Upper lobe of right lung (tissue), 1 donor: ENCODE measurements around the gene SREK1IP1. TPM values are rescaled to one million over a fixed set of nuclear protein-coding genes. Genes with fewer than 3 reads are reported as not detected.

Experiments used
- total RNA-seq: library from RNA; stranded (reverse); fragmentation: NEBNext Ultra II Directional; extraction: Animal tissue kit (Norgen Biotek cat#: 25700); gene quantifications from one replicate; pipeline ENCODE4 v1.2.1, GENCODE V29; 2021
- donor health status: DM: no; HTN: yes; CAD: no; lungs with severe emphysema.

Gene SREK1IP1
- total RNA-seq, 1 donor from 2014 or later, result 22.1 TPM

Other genes with a start within 250 kb of the SREK1IP1 start
- not detected for gene SHISAL2B, start 78.2 kb downstream of the SREK1IP1 start, total RNA-seq
- gene CWC27, start 239 bp upstream of the SREK1IP1 start, total RNA-seq, result 16.3 TPM